EH (cell line): ENCODE results near the gene POU2F1.

Source experiments
- DNase-seq: peaks from one replicate; pipeline ENCODE4 v3.0.0-alpha.2; 2015; ENCODE audit warnings: low read depth

POU2F1 gene

DNA sequence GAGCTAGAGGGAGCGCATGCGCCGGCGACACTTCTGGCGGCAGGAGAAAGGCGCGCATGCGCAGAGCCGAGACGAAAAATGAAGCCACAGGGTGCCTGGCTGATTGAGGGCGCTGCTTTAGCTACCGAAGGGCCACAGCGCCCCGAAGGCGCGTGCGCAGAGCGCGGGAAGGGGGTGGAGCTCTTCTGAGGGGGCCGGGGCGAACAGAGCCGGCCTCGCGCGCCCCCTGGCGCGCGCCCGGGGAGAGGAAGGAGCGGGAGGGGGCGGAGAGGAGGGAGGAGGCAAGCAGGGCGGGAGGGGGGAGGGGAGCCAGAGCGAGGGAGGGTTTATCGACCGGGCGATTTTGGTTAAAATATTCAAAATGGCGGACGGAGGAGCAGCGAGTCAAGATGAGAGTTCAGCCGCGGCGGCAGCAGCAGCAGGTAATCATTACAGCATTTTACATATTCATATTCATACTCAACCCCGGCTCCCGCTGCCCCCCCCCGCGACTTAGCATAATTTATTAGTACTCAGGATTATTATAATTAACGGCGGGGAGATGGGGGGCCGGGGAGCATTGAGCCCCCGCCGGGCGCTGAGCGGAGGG is at the start of gene POU2F1:
Gene POU2F1 (plus strand): TSS at position 350 of the 589 bp plus-strand sequence. CDS start 12 bp downstream, at position 362.
- peak; percentile 98 for DNase-seq

DNA sequence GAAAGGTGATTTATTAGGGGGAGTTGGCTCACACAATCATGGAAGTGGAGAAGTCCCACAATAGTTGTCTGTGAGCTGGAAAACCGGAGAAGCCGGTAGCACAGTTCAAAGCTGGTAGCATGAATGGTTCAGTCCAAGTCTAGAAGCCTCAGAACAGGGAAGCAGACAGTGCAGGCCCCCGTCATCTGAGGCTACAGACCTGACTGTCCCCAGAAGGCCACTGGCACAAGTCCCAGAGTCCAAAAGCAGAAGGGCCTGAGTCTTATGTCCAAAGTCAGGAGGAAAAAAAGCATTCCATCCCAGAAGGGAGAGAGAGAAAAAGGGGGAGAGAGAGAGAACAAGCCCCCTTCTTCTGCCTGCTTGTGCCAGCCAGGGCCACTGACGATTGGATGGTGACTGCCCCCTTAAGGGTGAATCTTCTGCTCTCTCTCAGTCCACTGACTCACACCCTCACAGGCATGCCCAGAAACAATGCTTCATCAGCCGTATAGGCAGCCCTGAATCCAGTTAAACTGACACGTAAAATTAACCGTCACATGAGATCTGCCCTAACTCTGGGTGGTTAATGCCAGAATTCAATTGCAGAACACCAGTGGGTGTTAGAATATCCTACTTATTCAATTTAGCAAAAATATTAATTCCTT is 49.3 kb upstream of the POU2F1 start:
- DNase-seq = peak; percentile 5

DNA sequence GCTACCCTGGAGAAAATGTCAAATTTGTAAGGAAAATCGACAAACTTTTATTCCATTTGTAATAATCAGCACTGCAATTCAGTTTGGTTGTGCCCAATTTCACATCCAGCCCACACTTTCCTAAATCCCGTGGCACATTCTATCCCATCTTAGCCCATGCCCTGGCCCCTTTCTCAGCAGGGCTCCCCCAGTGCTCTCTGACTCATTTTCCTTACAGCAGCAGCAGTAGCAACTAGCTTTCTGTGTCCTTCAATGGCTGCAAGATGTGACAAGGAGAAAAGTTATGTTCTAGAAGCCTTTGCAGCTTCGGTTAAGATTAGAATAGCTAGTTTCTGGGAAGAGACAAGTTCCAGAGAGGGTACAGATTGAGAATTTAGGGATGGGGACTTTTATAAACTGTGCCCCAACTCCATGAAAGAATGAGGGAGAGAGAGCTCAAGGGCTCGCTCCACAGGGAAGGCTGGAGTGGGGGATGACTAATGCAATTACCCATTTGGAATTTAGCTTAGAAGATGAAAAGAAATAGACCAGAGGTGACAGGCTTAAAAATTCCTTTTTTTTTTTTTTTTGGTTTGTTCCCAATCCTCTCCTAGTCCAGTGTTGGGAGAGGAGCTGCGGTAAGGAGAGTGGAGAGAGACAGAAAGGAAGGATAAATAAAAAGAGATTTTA is 47.0 kb upstream of the POU2F1 start:
- DNase-seq = peak; percentile 3

DNA sequence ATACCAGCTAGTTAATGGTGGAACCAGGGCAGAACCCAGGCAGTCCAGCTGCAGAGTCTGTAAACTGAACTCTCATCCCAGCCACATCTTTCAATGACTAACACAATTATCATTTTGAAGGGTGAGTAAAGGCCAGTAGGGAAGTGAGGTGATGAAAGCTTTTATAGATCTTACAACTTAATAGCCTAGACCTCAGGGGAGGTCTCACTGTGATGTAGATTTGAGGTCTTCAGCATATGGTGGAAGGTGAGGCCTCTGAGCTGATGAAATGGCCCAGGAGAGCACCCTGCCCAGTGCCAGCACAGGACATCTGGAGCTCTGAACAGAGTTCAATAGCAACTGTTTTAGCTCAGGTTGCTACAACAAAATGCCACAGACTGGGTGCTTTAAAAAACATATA is 44.8 kb upstream of the POU2F1 start:
- no peak for DNase-seq

GRCh38 chr1:167178831-167179230 is 41.9 kb upstream of the POU2F1 start:
- DNase-seq = no peak

DNA sequence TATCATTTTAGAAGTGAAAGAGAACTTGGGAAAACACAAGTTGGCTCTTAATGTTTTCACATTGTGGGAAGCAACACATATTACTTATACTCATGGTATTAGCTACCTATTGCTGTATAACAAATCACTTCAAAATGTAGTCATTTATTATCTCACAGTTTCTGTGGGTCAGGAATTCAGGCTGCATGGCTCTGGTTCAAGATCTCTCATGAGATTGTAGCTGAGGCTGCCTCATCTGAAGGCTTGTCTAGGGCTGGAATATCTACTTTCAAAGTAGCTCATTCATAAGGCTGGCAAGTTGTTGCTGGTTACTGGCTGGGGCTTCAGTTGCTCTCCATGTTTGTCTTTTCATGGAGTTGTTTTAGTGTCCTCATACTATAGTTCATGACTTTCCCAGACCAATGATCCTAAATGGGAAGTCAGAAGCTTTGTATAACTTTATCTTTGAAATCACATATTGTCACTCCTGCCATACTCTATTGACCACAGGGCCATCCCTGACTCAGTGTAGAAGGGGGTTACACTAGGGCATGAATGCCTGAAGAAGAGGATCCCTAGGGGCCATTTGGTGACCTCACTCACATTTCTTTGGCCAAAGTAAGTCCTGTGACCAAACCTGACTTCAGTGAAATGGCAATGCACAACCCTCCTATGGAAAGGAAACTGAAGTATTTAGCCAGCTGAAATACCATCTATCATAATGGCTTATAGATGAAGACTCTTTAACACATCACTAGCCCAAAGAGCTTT is 37.9 kb upstream of the POU2F1 start:
- no peak for DNase-seq

GRCh38 chr1:167184081-167184480 is 36.6 kb upstream of the POU2F1 start:
- no peak for DNase-seq

- DNase-seq = no peak
Measured at GRCh38 chr1:167185062-167185461, 35.6 kb upstream of the POU2F1 start.

DNA sequence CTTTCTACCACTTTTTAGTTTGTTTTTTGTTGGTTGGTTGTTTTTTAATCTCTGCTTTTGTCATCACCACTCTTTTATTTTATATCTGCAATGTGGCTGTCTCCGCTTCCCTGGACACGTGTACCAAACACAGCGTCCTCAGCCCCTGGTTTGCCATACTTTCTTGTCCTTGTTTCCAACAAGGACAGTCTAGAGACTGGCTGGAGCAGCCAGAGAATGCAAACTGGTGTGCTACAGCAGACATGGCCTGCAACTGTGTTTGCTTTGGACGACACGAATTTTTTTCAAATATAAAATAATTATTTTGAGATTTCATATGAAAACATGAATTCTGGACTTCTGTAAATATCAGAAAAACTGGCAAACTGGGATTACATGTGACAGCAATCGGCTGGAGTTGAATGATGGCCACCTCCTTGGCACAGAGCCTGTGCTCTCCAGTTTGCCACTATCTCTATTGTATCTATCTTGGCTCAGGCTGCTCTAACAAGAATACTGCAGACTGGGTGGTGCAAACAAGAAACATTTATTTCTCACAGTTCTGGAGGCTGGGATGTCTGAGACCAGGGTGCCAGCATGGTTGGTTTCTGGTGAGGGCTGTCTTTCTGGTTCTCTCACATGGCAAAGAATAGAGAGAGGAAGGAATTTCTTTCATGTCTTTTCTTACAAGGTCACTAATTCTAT is 34.6 kb upstream of the POU2F1 start:
- DNase-seq = no peak

- DNase-seq = no peak
Measured at GRCh38 chr1:167186771-167187170, 33.9 kb upstream of the POU2F1 start.

DNA sequence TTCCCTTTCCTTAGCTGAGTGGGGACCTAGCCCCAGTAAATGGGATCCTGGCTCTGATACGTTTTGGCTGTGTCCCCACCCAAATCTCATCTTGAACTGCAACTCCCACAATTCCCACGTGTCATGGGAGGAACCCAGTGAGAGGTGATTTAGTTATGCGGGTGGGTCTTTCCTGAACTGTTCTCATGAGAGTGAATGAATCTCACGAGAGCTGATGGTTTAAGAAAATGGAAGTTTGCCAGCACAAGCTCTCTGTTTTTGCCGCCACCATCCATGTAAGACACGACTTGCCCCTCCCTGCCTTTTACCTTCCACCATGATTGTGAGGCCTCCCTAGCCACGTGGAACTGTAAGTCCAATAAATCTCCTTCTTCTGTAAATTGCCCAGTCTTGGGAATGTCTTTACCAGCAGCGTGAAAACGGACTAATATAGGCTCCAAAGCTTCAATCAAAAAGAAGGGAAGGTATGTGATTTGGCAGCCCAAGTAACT is 29.9 kb upstream of the POU2F1 start:
- DNase-seq = no peak

GRCh38 chr1:167191958-167192357 is 28.7 kb upstream of the POU2F1 start:
- DNase-seq = no peak

- no peak for DNase-seq
Measured at GRCh38 chr1:167194182-167194581, 26.5 kb upstream of the POU2F1 start.

DNA sequence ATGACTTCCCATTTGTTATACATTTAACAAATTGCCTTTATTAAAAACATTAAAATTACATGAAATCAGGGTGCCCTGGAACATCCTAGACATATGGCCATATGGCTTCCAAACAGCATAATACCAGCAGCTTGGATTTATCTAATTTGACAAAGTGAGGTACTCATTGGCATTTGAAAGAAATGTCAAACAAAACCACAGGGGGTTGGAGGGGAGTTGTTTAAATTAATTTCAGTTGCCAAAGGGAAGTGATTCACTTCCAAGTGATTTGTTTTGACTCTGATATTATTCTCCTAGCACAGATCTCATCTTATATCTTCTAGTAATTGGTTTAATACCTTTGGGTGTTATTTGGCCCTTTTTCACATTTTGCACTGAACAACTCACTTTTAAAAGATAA is 24.5 kb upstream of the POU2F1 start:
- peak; percentile 8 for DNase-seq

DNA sequence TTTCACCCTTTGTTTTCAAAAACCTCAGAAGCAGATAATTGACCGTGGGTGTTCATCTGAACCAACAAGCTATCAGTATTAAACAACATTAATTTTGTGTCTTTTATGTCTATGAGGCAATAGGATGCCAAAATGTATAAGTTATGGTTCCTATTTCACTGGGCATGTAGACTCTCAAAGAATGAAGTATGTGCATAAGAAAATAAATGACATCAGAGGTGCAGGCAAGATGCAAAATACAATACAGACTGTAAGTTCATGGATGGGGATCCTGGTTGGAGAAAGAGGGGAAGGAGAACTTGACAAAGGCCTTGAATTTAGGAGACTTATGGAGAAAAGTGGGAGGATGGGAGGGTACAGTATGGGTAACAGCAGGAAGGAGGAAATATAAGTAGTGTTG is 23.4 kb upstream of the POU2F1 start:
- DNase-seq = no peak

GRCh38 chr1:167197692-167198091 is 23.0 kb upstream of the POU2F1 start:
- DNase-seq = no peak

- DNase-seq = no peak
Measured at GRCh38 chr1:167198518-167199133, 22.1 kb upstream of the POU2F1 start.

- no peak for DNase-seq
Measured at GRCh38 chr1:167199656-167200055, 21.0 kb upstream of the POU2F1 start.

DNA sequence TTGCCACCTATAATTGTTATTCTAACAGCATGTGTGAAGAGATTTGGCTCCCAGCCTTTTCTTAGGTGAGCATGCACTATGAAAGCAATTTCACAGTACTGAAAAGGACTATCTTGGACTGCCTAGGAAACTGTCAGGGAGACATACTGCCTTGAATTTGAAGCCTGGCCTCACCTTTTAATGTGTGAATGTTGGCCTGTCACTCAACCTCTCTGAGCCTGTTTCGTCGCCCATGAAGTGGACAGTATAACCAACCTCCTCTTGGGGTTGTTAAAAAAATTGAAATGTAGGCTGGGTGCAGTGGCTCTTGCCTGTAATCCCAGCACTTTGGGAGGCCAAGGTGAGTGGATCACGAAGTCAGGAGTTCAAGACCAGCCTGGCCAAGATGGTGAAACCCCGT is 20.4 kb upstream of the POU2F1 start:
- no peak for DNase-seq

DNA sequence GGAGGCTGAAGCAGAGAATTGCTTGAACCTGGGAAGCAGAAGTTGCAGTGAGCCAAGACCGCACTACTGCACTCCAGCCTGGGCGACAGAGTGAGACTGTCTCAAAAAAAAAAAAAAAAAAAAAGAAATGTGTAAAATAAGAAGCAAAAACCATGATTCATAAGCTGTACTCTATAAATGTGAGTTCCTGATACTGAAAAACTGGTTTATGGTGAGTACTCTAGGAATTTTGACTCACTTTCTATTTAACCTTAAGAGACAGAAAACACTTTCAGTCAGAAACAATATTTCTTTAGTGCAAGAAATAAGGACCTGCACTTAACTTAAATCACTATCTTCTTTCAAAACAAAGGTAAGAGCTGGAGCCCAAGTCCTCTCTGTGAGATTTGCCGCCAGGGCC is 19.9 kb upstream of the POU2F1 start:
- no peak for DNase-seq

DNA sequence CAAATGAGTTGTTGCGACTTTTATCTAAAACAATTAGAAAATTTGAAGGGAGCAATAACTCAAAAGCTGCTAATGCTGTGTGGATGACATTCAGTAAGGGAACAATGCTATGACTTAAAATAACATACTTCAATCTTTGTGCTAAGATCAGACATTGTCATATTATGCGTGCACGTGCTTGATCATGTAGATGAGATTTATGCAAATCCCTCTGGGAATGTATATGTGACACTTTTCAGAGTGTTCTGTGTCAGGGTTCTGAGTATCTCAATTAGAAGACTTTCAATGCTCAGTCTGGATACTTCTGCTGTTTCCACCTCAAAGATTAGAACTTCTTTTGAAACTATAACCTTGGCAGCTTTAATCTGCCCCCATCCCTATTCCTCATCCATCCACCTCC is 18.6 kb upstream of the POU2F1 start:
- no peak for DNase-seq
